HepG2 (cell line): ENCODE measurements around the gene RABEP2. TPM values are rescaled to one million over a fixed set of nuclear protein-coding genes. Genes with fewer than 3 reads are reported as not detected.
A peak's percentile ranks its signal among the peaks of the same experiment; 100 is the strongest.

Experiments
- CHD2 ChIP-seq: IDR thresholded peaks from 2 replicates; pipeline ENCODE4 v1.6.1; 2011; ENCODE audit warnings: low read depth, low read length, improper control_type of control experiment
- E2F2 ChIP-seq: sonication (generic); formaldehyde crosslinking; IDR thresholded peaks from 2 replicates; pipeline ENCODE4 v1.4.0; 2020; ENCODE audit warnings: missing genetic modification reagents, borderline replicate concordance
- ESRRA ChIP-seq: sonication (generic); formaldehyde crosslinking; IDR thresholded peaks from 2 replicates; pipeline ENCODE4 v1.5.1; 2020; ENCODE audit warnings: mild to moderate bottlenecking, low read depth, missing genetic modification reagents
- HCFC1 ChIP-seq: fragments of 150-350 bp; IDR thresholded peaks from 2 replicates; pipeline ENCODE4 v1.6.1; 2014; ENCODE audit warnings: low read depth, low read length
- ISL2 ChIP-seq: sonication (generic); formaldehyde crosslinking; IDR thresholded peaks from 2 replicates; pipeline ENCODE4 v1.5.0; 2020; ENCODE audit warnings: missing genetic modification reagents
- JUNB ChIP-seq: sonication (generic); formaldehyde crosslinking; IDR thresholded peaks from 2 replicates; pipeline ENCODE4 v1.8.0; 2022; ENCODE audit warnings: missing genetic modification reagents, mild to moderate bottlenecking, borderline replicate concordance
- MED13 ChIP-seq: sonication (generic); formaldehyde crosslinking; IDR thresholded peaks from 2 replicates; pipeline ENCODE4 v1.5.0; 2020; ENCODE audit warnings: missing genetic modification reagents
- MYNN ChIP-seq: sonication (generic); formaldehyde crosslinking; IDR thresholded peaks from 2 replicates; pipeline ENCODE4 v1.4.0; 2020; ENCODE audit warnings: mild to moderate bottlenecking, low read depth, missing genetic modification reagents
- POGZ ChIP-seq: sonication (generic); formaldehyde crosslinking; IDR thresholded peaks from 2 replicates; pipeline ENCODE4 v1.4.0; 2020; ENCODE audit warnings: mild to moderate bottlenecking, missing genetic modification reagents
- PPARG ChIP-seq: conservative IDR thresholded peaks from 2 replicates; pipeline ENCODE4 v1.6.1; 2016; ENCODE audit warnings: missing biosample characterization, missing genetic modification reagents
- PTBP1 ChIP-seq: fragments of 200-400 bp; formaldehyde crosslinking; IDR thresholded peaks from 2 replicates; pipeline ENCODE4 v1.6.1; 2018; ENCODE audit warnings: low read length, low read depth; ENCODE audit not compliant: poor library complexity, severe bottlenecking
- SATB2 ChIP-seq: sonication (generic); formaldehyde crosslinking; IDR thresholded peaks from 2 replicates; pipeline ENCODE4 v1.5.0; 2020; ENCODE audit warnings: missing genetic modification reagents
- SOX13 ChIP-seq, 3 experiments: fragments of 450-650 bp in 1 of 3; sonication (generic) in 1 of 3; formaldehyde crosslinking in 1 of 3; IDR thresholded peaks in 2 of 3; conservative IDR thresholded peaks in 1 of 3; 2 replicates each; pipeline versions ENCODE4 v1.5.0 to v1.6.1; 2016 to 2020; ENCODE audit warnings: antibody characterized with exemption in 1 of 3, mild to moderate bottlenecking in 1 of 3, missing compliant biosample characterization in 1 of 3, missing genetic modification reagents in 1 of 3, moderate library complexity in 1 of 3
- SRSF1 ChIP-seq: fragments of 200-400 bp; formaldehyde crosslinking; optimal IDR thresholded peaks from 2 replicates; pipeline ENCODE3; 2017; ENCODE audit warnings: mild to moderate bottlenecking, low read depth, low read length, moderate library complexity
- SRSF9 ChIP-seq: fragments of 200-400 bp; formaldehyde crosslinking; IDR thresholded peaks from 2 replicates; pipeline ENCODE4 v1.6.1; 2018; ENCODE audit warnings: borderline replicate concordance, mild to moderate bottlenecking, low read depth, low read length; ENCODE audit not compliant: insufficient read depth, poor library complexity, severe bottlenecking
- TCF7 ChIP-seq: sonication (generic); IDR thresholded peaks from 2 replicates; pipeline ENCODE4 v1.6.1; 2016; ENCODE audit warnings: antibody characterized with exemption, low read depth
- TOPORS ChIP-seq: sonication (generic); formaldehyde crosslinking; IDR thresholded peaks from 2 replicates; pipeline ENCODE4 v1.8.0; 2023; ENCODE audit warnings: mild to moderate bottlenecking, missing genetic modification reagents
- ZNF451 ChIP-seq: sonication (generic); formaldehyde crosslinking; IDR thresholded peaks from 2 replicates; pipeline ENCODE4 v1.5.0; 2020; ENCODE audit warnings: mild to moderate bottlenecking, missing genetic modification reagents
- ZNF619 ChIP-seq: sonication (generic); formaldehyde crosslinking; IDR thresholded peaks from 2 replicates; pipeline ENCODE4 v1.4.0; 2020; ENCODE audit warnings: mild to moderate bottlenecking, missing genetic modification reagents
- ZNF639 ChIP-seq: conservative IDR thresholded peaks from 2 replicates; pipeline ENCODE4 v1.6.1; 2018; ENCODE audit warnings: missing genetic modification reagents
- ZNF891 ChIP-seq: sonication (generic); formaldehyde crosslinking; IDR thresholded peaks from 2 replicates; pipeline ENCODE4 v1.5.0; 2020; ENCODE audit warnings: mild to moderate bottlenecking, missing genetic modification reagents
- polyA plus RNA-seq, 8 experiments: library from polyadenylated mRNA; depleted of rRNA in 3 of 8; stranded (reverse) in 7 of 8; unstranded in 1 of 8; fragments of >200 nt; fragmentation: Illumina TruSeq in 4 of 8; extraction: Trizol in 4 of 8; gene quantifications; 2 replicates each; pipeline versions ENCODE4 v1.2.1 to v1.2.3, GENCODE V29; 2011 to 2016; ENCODE audit warnings: low read depth in 4 of 8, missing spikeins in 1 of 8, mixed read lengths in 1 of 8; ENCODE audit not compliant: insufficient read depth in 1 of 8
- total RNA-seq, 5 experiments: library from RNA; depleted of rRNA; stranded (reverse); fragments of >200 nt; fragmentation: Illumina TruSeq; extraction: Trizol; gene quantifications; 2 replicates each; pipeline ENCODE4 v1.2.3, GENCODE V29; 2016; ENCODE audit warnings: low read depth in 1 of 5
- TF ChIP-seq, protein P1 (sequence below): sonication (generic); formaldehyde crosslinking; IDR thresholded peaks from 2 replicates; pipeline ENCODE4 v1.5.0; 2020; ENCODE audit warnings: missing genetic modification reagents
- TF ChIP-seq, protein P2 (sequence below): sonication (generic); formaldehyde crosslinking; IDR thresholded peaks from 2 replicates; pipeline ENCODE4 v1.5.0; 2020; ENCODE audit warnings: missing genetic modification reagents, mild to moderate bottlenecking, borderline replicate concordance
- TF ChIP-seq, protein P3 (sequence below): IDR thresholded peaks from 2 replicates; pipeline ENCODE4 v1.6.1; 2018; ENCODE audit warnings: missing genetic modification reagents

The RABEP2 gene
- total and polyA plus RNA-seq, 2 of the 13 experiments (the other 11 are each of a cell fraction or from before 2014, with no cell fraction given) = 10.8 to 18.4 TPM

DNA sequence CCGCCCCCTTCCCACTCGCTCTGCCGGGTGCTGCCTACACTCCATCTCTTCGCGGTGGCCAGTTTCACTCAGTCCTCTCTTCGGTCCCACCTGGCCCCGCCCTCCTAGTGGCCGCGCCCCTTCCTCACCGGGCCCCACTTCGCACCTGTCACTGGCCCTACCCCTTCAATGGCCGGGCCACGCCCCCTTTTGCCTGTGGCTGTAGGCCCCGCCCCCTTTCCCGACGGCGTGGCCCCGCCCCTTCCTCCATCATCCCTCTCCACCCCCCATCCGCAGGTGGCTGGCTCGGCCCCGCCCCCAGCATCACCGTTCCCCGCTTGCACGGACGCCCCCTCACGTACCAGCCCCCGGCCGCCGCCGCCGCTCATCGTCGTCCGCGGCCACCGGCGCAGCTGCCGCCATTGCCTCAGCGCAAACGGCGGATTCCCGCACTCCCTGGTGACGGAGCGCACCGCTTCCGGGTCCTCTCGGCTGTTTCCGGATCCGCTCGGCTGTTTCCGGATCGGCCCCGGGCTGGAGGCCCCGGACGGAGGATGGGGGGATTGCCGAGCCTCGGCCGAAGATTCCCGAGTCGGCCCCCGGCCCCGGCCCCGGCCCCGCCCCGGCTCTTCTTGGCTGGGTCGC lies at the start of gene RABEP2 (continued):
- TF ChIP-seq ZNF639 (peak; percentile 96), JUNB (CRISPR knock-in tag) (no peak), ESRRA (CRISPR knock-in tag) (no peak), E2F2 (CRISPR knock-in tag) (no peak), POGZ (CRISPR knock-in tag) (no peak), PPARG (CRISPR knock-in tag) (no peak), MYNN (CRISPR knock-in tag) (no peak), ISL2 (CRISPR knock-in tag) (peak; percentile 48; the same call in 1 of the 2 replicates), SRSF1 (no peak), CHD2 (no peak), SOX13 (IDR thresholded peaks at IDR 0.05) (no peak), SOX13 (CRISPR knock-in tag; conservative IDR thresholded peaks at IDR 0.05 in 1 of 2, IDR thresholded peaks at IDR 0.05 in 1 of 2) (0 out of 4 replicates have a peak, but pooled peaks of 1 of the 2 experiments have one; percentile 10), SRSF9 (no peak), HCFC1 (peak; percentile 24; the same call in 1 of the 2 replicates), PTBP1 (no peak), TOPORS (CRISPR knock-in tag) (no peak), ZNF619 (CRISPR knock-in tag) (no peak), TCF7 (no peak), ZNF891 (no peak), SATB2 (CRISPR knock-in tag) (no peak), ZNF451 (no peak), MED13 (CRISPR knock-in tag) (0 out of 2 replicates have a peak, but pooled peaks have one; percentile 48)
- TF ChIP-seq, protein P1, sequence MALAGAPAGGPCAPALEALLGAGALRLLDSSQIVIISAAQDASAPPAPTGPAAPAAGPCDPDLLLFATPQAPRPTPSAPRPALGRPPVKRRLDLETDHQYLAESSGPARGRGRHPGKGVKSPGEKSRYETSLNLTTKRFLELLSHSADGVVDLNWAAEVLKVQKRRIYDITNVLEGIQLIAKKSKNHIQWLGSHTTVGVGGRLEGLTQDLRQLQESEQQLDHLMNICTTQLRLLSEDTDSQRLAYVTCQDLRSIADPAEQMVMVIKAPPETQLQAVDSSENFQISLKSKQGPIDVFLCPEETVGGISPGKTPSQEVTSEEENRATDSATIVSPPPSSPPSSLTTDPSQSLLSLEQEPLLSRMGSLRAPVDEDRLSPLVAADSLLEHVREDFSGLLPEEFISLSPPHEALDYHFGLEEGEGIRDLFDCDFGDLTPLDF (CRISPR knock-in tag) = no peak
- TF ChIP-seq, protein P2, sequence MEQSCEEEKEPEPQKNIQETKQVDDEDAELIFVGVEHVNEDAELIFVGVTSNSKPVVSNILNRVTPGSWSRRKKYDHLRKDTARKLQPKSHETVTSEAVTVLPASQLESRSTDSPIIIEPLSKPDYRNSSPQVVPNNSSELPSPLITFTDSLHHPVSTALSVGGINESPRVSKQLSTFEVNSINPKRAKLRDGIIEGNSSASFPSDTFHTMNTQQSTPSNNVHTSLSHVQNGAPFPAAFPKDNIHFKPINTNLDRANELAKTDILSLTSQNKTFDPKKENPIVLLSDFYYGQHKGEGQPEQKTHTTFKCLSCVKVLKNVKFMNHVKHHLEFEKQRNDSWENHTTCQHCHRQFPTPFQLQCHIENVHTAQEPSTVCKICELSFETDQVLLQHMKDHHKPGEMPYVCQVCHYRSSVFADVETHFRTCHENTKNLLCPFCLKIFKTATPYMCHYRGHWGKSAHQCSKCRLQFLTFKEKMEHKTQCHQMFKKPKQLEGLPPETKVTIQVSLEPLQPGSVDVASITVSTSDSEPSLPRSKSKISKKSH (CRISPR knock-in tag) = no peak
- TF ChIP-seq, protein P3, sequence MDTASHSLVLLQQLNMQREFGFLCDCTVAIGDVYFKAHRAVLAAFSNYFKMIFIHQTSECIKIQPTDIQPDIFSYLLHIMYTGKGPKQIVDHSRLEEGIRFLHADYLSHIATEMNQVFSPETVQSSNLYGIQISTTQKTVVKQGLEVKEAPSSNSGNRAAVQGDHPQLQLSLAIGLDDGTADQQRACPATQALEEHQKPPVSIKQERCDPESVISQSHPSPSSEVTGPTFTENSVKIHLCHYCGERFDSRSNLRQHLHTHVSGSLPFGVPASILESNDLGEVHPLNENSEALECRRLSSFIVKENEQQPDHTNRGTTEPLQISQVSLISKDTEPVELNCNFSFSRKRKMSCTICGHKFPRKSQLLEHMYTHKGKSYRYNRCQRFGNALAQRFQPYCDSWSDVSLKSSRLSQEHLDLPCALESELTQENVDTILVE (CRISPR knock-in tag) = peak; percentile 98
